HG03159 (cell line): ENCODE results near the gene ASMTL.

Source experiments
- ATAC-seq: cut with Tn5 transposase; IDR thresholded peaks from one replicate; pipeline ENCODE4 v1.9.1; 2021; ENCODE audit warnings: mild to moderate bottlenecking, moderate library complexity; ENCODE audit not compliant: unreplicated experiment

ASMTL gene

DNA sequence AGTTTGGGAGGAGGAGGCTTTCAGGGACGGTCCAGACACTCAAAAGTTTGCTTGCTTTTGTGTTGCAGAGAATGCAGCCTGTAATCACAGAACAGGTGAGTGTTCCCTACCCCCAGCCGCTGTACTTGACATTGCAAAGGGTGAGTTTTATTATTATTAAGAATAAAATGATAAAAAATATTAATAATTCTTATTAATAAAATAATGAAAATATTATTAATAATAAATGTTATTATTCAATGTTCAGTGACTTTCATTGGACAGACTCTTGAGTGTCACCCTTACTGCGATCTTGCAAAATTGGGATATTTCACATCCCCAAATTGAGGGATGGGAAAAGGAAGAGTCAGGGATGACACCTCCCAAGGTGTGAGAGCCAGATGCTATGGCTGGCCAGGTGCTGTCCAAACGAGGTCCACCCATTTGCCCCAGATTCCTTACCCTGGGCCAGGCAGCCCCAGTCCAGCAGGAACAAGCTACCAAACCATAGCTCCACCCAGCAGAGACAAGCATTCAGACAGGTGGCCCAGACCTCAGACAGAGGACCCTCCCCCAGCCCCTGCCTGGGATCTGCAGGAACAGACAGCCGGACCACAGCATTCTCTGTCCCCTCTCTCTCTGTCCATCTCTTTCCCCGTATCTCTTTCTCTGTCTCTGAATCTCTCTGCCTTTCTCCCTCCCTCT lies 93.8 kb downstream of the ASMTL start:
- ATAC-seq: no peak

DNA sequence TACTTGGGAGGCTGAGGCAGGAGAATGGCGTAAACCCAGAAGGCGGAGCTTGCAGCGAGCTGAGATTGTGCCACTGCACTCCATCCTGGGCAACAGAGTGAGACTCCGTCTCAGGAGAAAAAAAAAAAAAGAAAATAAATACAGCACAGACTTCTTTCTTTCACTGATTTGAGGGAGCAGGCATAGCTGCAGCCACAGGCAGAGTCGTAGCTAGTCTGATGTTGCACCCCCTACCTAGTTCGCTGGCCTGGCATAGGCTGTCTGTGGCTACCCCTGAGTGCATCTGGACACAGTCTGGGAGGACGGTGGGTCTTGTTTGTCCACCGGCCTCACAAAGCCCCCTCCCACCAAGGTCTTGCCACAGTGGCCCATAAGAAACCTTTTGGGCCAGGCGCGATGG lies 94.7 kb downstream of the ASMTL start:
- ATAC-seq: no peak

DNA sequence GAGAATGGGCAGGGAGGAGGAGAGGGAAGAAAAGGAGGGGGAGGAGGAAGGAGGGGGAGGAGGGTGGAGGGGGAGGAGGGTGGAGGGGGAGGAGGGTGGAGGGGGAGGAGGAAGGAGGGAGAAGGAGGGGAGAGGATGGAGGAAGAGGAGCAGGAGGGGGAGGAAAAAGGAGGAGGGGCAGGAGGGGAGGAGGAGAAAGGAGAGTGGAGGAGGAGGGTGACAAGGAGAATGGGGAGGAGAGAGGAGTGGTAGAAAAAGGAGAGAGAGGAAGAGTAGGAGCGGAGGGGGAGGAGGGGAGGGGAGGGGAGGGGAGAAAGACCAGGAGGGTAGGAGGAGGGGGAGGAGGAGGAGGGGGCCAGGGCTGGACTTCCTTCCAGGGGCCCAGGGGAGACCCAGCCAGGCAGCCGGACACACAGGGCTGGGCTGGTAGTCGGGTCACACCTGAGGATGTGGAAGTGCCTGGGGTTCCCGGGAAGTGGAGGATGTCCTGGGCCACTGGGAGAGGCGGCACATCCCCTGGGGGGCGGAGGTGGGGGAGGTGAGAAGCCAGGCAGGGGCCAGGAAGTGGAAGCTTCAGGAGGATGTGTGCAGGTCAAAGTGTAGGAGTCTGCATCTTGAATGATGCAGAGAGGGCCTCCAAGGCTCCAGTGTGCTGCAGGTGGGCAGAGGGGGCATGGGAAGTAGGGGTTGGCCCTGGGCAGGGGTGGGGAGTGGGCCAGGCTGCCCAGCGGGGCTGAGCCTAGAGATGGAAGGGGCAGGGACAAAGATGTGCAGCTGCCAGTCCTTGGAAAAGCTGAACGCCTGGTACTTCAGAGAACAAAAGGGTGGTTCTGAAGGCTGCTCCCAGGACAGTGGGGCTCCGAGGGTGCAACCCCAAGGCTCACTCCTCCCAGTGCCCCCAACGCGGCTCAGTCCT lies 97.3 kb downstream of the ASMTL start:
- ATAC-seq: no peak

DNA sequence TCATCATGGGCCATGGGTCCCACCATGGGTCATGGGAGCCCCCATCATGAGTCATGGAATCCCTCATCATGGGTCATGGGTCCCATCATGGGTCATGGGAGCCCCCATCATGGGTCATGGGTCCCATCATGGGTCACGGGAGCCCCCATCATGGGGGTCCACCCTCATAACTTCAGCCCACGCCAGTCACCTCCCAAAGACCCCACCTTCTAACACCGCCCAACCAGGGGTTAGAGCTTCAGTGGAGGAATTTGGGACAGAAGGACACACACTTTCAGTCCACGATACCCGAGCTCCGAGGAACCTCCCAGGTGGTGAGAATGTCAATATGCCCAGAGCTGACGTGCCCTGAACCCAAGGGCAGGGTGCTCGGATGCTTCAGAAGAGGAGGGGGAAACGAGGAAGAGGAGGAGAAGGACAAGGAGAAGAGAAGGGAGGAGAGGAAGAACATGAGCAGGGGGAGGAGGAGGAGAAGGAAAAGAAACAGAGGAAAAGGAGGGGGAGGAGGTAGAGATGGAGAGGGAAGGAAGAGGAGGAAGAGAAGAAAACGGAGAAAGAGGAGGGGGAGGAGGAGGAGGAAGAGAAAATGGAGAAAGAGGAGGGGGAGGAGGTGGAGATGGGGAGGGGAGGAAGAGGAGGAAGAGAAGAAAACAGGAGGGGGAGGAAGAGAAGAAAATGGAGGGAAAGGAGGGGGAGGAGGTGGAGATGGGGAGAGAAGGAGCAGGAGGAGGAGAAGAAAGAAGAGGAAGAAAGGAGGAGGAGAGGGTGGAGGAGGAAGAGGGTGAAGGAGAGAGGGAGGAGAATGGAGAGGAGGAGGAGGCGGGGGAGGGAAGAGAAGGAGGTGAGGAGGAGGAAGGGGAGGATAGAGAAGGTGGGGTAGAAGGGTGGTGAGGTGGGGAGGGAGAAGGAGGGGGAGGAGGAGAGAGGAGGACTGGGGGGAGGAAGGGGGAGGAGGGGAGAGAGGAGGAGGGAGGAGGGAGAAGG lies 98.4 kb downstream of the ASMTL start:
- ATAC-seq: no peak
